GM18505 (cell line): ENCODE results near the gene MGAT3.

Experiments used
- ATAC-seq: cut with Tn5 transposase; IDR thresholded peaks from one replicate; pipeline ENCODE4 v1.9.1; 2021; ENCODE audit not compliant: unreplicated experiment
- POLR2A ChIP-seq: IDR thresholded peaks from 4 replicates; pipeline ENCODE4 v1.6.1; 2011; ENCODE audit warnings: borderline replicate concordance; ENCODE audit not compliant: insufficient read depth, insufficient read length; ENCODE audit errors: extremely low read depth

Gene MGAT3

GRCh38 chr22:39467390-39467895 lies 10.6 kb downstream of the MGAT3 start:
- ATAC-seq = no peak
- no peak for TF ChIP-seq POLR2A

GRCh38 chr22:39468487-39469325 lies 11.9 kb downstream of the MGAT3 start:
- no peak for TF ChIP-seq POLR2A
- ATAC-seq = no peak

- TF ChIP-seq POLR2A = no peak
- no peak for ATAC-seq
These were observed 12.5 kb downstream of the MGAT3 start for GRCh38 chr22:39469326-39469680.

- no peak for TF ChIP-seq POLR2A
- ATAC-seq = no peak
These were observed 13.1 kb downstream of the MGAT3 start for GRCh38 chr22:39469681-39470450.

- ATAC-seq = no peak
- no peak for TF ChIP-seq POLR2A
These were observed 13.9 kb downstream of the MGAT3 start for GRCh38 chr22:39470451-39471291.

- no peak for ATAC-seq
- no peak for TF ChIP-seq POLR2A
These were observed 14.7 kb downstream of the MGAT3 start for GRCh38 chr22:39471381-39472141.

GRCh38 chr22:39472570-39473556 lies 16.1 kb downstream of the MGAT3 start:
- no peak for ATAC-seq
- TF ChIP-seq POLR2A = no peak

- TF ChIP-seq POLR2A = no peak
- ATAC-seq = no peak
These were observed 17.0 kb downstream of the MGAT3 start for GRCh38 chr22:39473851-39474250.

- ATAC-seq = no peak
- TF ChIP-seq POLR2A = no peak
These were observed 17.7 kb downstream of the MGAT3 start for GRCh38 chr22:39474351-39475111.

- no peak for ATAC-seq
- no peak for TF ChIP-seq POLR2A
These were observed 18.5 kb downstream of the MGAT3 start for GRCh38 chr22:39475337-39475736.

- no peak for TF ChIP-seq POLR2A
- no peak for ATAC-seq
These were observed 19.1 kb downstream of the MGAT3 start for GRCh38 chr22:39475902-39476301.
